ENCODE data around the gene CPNE8.
"Not testable (repeated sequence)": the region's sequence is repeated elsewhere in the genome, so short reads cannot be mapped to it uniquely, and the experiment has no call there.

The CPNE8 gene

GRCh38 chr12:38742496-38742895, 162.9 kb downstream of the CPNE8 start:
- DNase-seq (ENCODE audit: low read depth in 2 of 2) = not testable (repeated sequence)

DNA sequence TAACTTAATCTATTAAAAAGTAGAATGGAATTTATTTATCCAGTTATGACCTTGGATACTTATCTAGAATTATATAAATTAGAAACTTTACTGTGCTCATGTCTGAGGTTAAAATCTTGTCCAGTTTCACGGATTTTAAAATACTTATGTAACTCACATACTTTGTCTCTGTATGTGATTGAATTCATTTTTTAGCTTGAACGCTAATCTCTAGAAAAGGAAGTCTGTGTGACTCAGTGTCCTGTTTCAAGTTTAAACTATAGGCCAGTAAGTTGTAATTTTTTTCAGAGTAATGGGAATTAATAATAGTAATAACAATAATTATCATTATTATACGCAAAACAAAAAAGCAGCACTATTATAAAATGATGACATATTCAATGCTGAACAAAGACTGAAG, 168.6 kb downstream of the CPNE8 start:
- DNase-seq (ENCODE audit: low read depth in 2 of 2) = no peak

DNA sequence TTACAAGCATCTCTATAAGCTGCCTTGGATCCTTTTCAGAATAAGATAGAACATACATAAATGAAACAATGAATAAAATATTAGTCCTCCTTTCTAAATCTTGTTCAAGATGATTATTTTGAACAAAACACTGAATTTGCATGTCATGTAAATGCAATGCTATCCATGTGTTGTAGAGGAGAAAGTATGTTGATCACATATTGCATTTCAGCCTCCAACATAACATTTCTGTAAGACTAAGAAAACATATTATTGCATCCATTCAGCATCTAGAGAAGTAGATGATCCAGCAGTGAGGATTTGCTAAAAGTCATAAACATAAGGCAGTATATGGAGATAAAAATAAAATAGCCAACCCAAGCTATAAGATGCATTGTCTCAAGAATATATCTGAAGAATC, 172.6 kb downstream of the CPNE8 start:
- no peak for DNase-seq (ENCODE audit: low read depth in 2 of 2)

DNA sequence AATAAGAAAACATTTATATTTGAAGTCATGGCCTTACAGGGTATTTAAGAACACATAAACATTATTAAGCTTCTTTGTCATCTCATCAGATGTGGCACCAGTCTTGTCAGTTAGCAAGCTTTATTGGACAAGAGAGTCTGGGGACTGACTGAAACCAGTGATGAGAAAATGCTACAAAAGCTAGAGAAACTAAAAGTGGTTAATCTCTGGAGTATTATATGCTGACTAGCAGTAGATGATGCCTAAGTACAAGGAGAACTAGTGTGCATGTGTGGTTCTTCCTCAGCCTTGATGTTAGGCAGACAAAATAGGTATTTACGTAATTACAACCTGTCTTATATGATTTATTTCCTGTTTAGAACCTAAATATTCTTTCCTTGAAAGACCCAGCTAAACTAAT, 176.5 kb downstream of the CPNE8 start:
- DNase-seq (ENCODE audit: low read depth in 2 of 2) = no peak

DNA sequence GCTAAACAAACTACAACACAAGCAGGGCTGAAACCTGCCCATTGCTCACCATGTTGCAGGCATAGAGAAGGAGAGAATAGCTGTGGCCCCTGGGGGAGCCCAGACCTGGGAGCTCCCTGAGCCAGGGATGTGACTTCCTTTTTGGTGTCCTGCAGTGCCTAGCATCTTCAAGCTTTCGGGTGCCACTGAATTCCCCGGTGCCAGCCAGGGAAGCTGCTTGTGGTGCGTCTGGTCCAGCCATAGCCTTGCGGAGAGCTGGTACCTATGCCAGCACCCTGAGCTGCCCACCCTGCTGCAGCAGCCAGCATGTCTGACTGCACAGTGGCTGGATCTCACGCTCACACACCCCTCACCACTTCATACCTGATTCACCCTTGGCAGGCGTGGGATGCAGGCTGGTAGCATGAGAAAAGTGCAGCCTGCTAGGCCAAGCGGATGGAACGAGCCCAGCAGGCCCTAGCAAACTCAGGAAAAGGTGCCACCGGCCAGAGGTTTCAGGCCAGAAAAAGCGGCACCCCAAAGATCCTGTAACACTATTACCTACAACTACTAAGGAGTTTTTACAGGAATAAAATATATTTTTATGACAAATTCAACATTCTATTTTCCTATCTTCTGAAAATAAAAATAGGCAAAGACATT, 183.7 kb downstream of the CPNE8 start:
- no peak for DNase-seq (ENCODE audit: low read depth in 2 of 2)

DNA sequence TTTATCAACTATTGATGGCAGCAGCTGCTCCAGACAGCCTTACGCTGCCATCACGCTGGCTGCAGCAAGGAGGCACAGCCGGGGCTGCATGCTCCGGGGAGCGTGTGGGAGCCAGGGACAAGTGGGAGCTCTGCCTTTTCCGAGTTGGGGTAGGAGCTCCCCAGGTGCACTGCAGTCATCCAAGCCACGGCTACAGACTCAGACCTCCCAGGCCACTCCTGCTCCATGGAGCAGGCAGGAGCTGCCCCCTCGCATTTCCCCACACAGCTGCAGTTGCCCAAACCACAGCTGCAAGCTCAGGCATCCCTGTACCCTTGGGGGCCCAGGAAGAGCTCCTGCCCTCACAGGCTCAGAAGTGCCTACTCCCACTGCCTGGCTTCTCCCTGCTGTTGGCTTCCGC, 184.7 kb downstream of the CPNE8 start:
- DNase-seq (ENCODE audit: low read depth in 2 of 2) = no peak

DNA sequence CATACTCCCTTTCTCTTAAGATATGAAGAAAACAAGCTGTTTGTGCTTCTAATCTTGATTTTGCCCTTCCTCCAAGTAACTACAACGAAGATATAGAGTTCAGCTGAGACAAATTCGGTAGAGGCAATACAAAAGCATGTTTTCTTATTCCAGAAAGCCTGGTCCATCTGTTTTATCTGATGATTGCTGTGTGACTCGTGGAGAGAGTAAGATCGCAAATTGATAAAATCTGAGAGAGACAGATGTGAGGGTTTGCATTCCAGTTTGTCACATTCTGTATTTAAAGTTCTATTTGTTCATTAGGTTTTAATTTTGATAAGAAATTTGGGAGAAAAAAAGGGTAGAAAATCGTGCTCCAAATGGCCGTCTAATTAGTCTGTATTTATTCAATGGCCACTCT, 192.1 kb downstream of the CPNE8 start:
- DNase-seq (ENCODE audit: low read depth in 2 of 2) = no peak

DNA sequence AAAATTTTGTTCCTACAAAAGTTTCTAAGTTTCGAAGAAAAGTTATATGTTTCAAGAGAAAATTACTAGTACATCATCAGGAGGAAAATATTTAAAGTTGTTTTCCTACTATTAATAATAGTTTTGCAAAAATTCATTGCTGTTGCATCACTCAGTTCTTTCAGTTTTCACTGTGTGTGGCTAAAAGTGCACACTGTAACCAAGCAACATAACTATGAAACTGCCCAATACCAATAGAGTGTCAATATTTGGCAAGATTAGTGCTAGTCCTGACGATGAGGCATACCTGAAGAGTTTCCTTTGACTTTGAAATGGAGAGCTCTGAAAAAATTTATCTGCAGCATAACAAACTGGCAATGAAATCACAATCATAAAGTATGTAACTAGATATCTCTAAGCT, 194.3 kb downstream of the CPNE8 start:
- DNase-seq (ENCODE audit: low read depth in 2 of 2) = no peak

DNA sequence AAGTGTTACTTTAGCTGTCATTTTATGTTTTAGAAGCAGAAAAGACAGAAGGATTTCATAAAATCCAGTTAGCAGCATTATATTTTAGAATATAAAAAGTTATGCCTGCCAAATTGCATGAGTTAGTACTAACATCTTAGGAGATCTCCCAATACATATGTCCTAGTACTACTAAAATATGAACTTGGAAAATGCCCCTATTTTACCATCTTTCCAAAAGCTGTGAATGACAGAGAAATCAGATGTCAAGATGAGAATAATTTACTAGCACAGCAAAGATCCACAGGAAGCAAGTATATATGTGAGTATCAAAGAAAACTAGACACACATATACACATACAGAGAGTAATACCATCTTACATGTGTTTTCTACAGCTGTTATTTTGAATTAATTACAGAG, 196.9 kb downstream of the CPNE8 start:
- no peak for DNase-seq (ENCODE audit: low read depth in 2 of 2)

DNA sequence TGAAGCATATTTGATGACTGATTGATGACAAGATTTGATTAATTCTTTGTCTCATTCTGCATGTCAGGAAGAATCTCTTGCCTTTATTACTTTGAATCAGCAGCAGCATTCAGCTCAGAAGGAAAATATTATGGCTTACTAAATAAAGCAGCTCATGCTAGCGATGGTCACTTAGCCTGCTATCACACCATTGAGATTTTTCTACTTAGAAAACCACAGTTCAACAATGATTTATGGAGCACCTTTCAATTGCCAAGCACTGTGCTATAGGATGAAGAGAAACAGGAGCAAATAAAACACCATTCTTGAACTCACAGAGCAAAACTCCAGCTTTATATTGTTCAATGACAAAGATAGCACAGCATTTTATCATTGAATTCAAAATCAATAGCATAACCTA, 197.7 kb downstream of the CPNE8 start:
- no peak for DNase-seq (ENCODE audit: low read depth in 2 of 2)

DNA sequence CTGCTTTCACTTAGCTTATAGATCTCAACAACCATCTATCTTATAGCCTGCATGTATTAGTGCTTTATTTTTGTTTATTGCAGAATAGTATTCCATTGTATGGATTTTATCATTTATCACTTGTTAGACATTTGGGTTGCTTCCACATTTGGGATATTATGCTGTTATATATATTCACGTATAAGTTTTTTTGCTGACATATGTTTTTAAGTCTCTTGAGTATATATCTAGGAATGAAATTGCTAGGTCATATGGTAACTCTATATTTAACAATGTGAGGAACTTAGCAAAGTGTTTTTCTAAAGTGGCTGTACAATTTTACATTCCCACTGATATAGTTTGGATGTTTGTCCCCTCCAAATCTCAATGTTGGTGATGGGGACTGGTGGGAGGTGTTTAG, 208.1 kb downstream of the CPNE8 start:
- DNase-seq (ENCODE audit: low read depth in 2 of 2) = no peak

DNA sequence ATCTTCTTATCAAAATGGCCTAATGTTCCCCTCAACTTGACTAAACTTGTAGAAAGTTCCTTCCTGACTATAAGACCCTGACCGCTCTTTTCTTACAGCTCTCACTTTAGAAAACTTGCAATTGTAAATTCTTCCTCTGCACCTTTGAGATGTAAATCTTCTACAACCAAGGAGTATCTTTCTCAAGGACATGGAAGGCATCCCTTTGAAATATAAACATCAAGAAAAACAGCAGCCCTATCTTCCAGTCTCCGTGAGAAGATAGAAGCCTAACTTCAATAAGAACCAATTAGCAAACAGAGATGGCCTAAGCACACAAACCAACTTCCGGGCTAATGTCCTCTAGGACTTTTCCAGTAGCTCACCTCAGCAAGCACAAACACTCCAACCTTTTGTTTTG, 210.3 kb downstream of the CPNE8 start:
- DNase-seq (ENCODE audit: low read depth in 2 of 2) = no peak

DNA sequence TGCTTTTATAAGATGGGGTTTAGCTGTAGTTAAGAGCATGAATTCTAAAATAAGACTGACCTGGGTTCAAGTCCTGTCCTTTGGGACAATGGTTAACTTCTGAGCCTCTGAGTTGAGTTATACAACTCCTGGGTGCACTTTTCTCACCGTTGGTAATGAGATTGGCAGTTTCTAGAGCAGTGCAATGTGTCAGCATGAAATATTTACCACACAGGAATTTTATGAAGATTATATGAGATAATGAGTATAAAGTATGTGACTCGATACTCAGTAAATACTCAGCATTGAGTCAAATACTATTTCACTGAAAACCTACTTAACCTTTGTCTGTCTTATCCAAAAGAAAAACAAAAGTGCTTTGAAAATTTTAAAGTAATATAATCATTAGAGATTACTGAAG, 214.2 kb downstream of the CPNE8 start:
- no peak for DNase-seq (ENCODE audit: low read depth in 2 of 2)

DNA sequence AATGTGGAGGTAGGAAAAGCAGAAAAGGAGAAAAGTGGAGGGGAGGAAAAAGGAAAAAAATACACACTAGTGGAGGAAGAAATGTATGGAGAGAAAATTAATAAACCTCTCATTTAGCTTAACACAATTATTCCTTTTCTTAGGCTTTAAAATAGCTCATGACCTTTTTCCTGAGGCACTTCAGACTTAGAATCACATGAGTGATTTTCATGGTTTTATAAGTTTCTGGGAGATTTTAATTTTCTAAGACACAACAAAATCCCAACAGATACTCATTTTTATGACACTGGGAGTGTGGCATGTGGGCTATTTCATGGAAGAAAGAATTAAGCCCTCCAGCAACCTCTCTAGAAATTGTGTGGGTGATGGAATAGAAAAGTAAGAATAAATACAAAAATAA, 214.7 kb downstream of the CPNE8 start:
- DNase-seq (ENCODE audit: low read depth in 2 of 2) = no peak

DNA sequence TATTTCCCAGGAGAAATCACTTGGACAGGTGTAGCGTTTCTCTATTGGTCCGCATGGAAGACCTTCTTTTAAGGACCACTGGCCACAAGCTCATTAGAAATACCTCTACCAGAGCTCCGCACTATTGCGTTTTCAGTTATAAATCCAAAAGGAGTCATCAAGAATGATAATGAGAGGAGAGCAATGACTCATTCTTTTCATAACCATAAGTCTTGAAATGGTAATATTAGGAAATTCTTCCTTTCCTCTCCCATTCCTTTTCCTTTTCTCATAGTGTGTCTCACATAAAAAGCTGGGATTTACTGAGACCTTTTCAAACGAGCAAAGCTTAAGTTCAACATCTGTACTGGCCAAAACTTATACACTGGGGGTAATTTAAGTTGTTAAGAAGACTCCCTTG, 215.7 kb downstream of the CPNE8 start:
- DNase-seq (ENCODE audit: low read depth in 2 of 2) = no peak

- no peak for DNase-seq (ENCODE audit: low read depth in 2 of 2)
Observed at GRCh38 chr12:38689195-38689594, 216.2 kb downstream of the CPNE8 start.

- no peak for DNase-seq (ENCODE audit: low read depth in 2 of 2)
Observed at GRCh38 chr12:38682521-38682920, 222.9 kb downstream of the CPNE8 start.

DNA sequence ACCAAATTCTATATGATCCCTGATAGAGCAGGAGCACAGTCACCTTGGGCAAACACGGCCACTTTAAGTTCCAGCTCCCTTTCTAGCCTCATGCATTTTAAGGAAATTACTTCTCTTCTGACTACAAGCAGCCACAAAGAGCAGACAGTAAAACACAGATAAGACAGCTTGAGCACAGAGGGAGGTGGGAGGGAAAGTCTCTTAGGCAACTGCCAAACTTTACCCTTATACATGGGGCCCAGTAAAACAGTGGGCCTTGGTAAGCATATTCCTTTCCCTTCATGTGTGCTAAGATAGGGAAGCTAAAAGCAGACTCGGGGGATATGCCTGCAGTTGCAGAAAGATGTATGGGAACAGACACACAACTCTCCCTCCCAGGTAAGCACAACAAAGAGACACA, 235.9 kb downstream of the CPNE8 start:
- no peak for DNase-seq (ENCODE audit: low read depth in 2 of 2)

- no peak for DNase-seq (ENCODE audit: low read depth in 2 of 2)
Observed at GRCh38 chr12:38669081-38669480, 236.3 kb downstream of the CPNE8 start.

GRCh38 chr12:38666425-38666824, 239.0 kb downstream of the CPNE8 start:
- DNase-seq (ENCODE audit: low read depth in 2 of 2) = no peak

DNA sequence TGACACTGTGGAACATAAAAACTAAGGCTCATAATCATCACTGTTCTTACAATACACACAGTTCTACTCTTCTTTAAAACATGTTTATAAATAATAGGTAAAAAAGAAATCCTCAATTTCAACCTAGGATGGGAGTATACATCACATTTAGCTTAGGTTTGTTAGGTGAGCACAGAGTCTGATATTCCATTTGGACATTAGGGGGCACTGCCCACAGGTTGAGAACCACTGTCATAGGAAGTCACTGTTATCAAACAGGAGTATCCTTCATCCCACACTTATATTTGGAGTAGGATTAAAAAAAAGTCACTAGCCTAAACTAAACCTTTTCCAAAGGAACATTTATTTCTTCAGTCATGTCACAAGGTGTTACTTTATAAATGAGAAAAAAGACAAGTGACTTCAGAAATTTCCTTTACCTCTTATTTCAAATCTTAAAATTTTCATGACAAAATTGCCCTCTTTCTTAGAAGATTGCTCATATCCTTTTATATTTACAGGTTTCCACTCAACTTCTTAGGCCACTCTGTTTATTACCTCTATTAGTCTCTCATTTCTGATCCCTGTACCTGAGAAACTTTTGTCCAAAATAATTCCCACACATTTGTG, 240.6 kb downstream of the CPNE8 start:
- DNase-seq (ENCODE audit: low read depth in 2 of 2) = no peak

- DNase-seq (ENCODE audit: low read depth in 2 of 2) = no peak
Observed at GRCh38 chr12:38662829-38663228, 242.6 kb downstream of the CPNE8 start.

GRCh38 chr12:38653650-38654049, 251.7 kb downstream of the CPNE8 start:
- DNase-seq (ENCODE audit: low read depth in 2 of 2) = no peak

DNA sequence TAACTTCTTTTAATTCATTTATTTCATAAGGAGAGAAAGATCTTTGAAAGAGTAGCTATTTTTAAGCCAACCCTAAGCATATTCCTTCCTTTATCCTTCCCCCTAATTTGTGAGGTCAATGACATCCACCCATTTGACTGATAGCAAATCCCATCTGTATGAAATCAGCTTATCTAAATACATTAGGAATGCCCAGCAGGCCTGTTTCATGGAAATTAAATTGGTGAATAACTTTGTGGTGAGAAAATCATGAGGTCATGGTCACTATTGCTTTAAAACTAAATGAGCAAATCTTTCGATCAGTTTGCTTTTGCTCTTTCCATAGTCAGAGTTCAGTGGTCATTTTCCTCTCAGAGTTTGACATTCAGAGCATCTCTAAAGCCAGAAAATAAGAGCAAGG, 256.6 kb downstream of the CPNE8 start:
- no peak for DNase-seq (ENCODE audit: low read depth in 2 of 2)

Measured in stimulated activated CD4-positive, alpha-beta T cell treated with anti-CD3 and anti-CD28 coated beads, Interleukin-12 subunit alpha, Interleukin-12 subunit beta, amount 100 ng/mL, for 24 hours (primary cell).